Bone marrow (tissue), 2 donors: ENCODE results near the gene MTMR10.

Experiments
- DNase-seq, 2 donors: peaks; one replicate each; lab custom pipeline; 2025; lab: John Stamatoyannopoulos, UW

The MTMR10 gene

GRCh38 chr15:30921106-30921505 is 70.3 kb downstream of the MTMR10 start:
- DNase-seq = no peak

DNA sequence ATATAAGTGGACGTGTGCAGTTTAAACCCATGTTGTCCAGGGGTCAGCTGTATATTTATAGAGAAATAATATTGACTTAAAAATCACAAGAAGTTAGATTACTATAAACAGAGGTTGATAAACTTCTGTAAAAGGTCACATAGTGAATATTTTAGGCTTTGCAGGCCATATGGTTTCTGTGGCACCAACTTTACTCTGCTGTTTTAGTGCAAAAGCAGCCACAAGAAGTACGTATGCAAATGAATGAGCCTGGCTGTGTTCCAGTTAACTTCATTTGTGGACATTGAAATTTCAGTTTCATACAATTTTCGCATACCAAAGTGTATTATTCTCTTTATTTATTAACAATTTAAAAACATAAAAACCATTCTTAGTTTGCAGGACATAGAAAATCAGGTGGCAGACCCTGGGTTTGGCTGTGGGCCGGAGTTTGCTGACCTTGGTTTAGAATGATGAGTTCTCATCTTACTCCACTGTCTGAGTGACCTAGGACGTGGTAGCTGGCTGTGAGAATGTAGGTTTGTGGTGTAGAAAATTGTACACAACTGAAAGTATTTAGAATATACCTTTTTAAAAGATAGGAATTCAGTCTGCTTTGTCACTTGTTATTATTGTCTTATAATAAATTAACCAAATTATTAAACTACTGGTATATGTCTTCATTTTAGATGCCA is 71.4 kb downstream of the MTMR10 start:
- no peak for DNase-seq

GRCh38 chr15:30918366-30918765 is 73.1 kb downstream of the MTMR10 start:
- DNase-seq = no peak

DNA sequence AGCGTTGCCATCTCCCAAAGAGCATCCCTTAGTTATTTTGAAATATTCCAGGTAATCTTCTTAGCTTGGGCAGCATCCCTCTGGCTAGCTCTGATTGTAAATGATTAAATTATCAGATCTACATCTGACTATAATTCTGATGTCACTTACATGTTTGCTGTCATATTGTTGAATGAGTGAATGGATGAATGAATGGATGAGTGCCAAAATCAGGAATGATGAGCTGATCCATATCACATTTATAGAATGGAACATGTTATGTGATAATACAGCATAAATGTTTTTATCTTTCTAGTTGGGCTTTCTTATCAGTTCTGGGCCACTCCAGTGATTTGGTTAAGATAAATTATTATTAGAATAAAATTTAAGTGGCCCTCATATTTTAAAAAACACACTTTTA is 73.8 kb downstream of the MTMR10 start:
- DNase-seq = no peak

DNA sequence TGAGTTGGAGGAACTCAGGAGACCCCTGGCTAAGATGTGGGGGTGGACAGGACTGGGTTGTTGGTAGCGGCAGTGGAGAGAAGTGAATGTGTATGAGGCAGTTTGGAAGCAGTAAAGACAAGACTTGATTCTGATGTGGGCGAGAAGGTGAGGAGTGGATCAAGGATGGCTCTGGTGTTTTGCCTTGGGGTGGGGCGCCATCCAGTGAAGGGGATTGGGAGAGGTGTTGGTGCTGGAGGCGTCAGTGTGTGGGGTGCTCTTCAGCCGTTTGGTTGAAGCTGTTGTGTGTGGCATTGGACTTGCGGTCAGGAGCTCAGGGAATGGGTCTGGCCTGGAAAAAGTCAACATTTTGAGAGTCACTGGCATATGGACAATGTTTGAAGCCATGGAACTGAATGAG is 74.4 kb downstream of the MTMR10 start:
- no peak for DNase-seq

DNA sequence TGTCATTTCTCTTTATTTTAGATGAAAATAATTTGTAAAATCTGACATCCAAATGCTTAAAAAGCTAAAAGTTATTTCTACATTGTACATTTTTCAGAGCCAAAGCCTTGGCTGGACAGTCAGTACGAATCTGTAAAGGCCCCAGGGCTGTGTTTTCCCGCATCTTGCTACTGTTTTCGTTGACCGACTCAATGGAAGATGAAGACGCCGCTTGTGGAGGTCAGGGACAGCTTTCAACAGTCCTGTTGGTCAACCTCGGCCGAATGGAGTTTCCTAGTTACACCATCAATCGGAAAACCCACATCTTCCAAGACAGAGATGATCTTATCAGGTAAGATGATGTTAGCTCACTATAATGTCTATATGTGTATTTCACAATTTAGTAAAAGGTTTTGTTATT is 77.7 kb downstream of the MTMR10 start:
- DNase-seq = no peak

DNA sequence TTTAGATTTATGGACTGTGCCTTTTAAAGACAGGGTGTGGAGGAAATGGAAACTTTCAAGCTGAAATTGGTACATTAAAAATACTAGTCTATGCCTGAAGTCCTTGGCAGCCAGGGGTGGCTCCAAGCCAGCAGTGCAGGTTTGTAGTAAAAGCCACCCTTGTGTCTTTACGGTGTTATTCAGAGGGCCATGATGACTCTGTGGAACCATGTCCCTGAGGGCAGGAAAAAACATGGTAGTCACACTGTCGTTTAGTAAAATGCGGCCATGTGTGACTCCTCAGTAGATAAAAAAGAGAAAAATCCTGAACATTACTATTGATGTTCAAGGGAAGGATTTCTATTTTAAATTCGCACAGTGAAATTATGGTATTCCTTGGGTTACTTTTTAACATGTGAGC is 85.1 kb downstream of the MTMR10 start:
- no peak for DNase-seq

- DNase-seq = no peak
Observed at GRCh38 chr15:30905821-30906220, 85.6 kb downstream of the MTMR10 start.

- DNase-seq = no peak
Observed at GRCh38 chr15:30904812-30905211, 86.6 kb downstream of the MTMR10 start.

DNA sequence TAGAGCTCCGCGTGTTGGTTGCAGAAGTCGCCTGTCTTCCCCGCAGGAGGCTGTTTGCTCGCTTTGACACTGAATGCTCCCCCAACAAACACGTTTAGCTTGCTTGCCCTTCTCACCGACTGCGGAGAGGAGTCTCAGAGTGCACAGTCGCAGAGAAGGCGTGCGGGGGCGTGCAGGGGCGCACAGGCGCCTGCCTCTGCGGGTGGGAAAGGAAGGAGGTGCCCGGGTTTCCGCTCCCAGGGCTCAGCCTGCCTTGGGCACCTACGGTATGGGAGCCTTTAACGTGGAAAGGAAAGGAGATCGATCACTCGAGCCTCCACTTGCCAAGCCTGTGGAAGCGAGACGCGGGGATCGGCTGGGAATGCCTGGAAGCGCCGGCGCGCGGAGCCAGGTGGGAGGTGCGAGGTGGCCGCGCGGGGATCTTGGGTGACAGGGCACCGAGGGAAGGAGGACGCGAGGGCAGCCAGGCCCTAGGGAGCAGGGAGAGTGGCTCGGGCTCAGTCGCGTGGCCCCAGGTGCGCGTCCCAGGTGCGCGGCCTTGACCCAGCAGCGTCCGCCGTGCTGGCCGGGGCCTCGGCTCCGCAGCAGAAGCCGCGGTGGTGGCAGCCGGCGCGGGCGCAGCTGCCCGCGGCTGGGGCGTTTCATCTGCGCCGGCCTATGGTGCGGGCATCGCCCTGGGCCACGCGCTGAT is 87.8 kb downstream of the MTMR10 start, which contains the start of gene FAN1:
Gene FAN1 (plus strand): TSS at position 419 of the 691 bp plus-strand sequence. CDS start 749 bp downstream, outside the sequence.
- peak; percentile 39 to 85 for DNase-seq

GRCh38 chr15:30901889-30902288 is 89.5 kb downstream of the MTMR10 start:
- DNase-seq = no peak

- no peak for DNase-seq
Observed at GRCh38 chr15:30896211-30896606, 95.2 kb downstream of the MTMR10 start.

DNA sequence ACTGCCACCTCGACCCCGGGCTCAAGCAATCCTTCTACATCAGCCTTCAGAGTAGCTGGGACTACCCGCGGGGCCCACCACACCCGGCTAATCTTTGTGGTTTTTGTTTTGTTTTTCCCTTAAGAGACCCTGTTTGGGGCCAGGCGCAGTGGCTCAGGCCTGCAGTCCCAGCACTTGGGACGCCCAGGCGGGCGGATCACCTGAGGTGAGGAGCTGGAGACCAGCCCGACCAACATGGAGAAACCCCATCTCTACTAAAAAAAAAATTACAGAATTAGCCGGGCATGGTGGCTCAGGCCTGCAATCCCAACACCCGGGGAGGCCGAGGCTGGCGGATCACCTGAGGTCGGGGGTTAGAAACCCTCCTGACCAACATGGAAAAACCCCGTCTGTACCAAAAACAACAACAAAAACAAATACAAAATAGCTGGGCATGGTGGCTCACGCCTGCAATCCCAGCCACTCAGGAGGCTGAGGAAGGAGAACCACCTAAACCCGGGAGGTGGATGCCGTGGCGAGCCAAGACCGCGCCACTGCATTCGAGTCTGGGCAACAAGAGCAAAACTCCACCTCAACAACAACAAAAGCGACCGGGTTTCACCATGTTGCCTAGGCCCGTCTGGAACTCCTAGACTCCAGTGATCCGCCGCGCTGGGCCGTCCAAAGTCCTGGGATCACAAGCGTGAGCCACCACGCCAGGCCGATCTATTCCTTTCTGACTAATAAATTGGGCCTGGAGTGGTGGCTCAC is 95.8 kb downstream of the MTMR10 start:
- DNase-seq = no peak

- no peak for DNase-seq
Observed at GRCh38 chr15:30889196-30889595, 102.2 kb downstream of the MTMR10 start.
